Hepatocyte (in vitro differentiated cells): Measurements from ENCODE around the gene PYGO2.

Experiments
- EZH2 ChIP-seq: fragments of 200-600 bp; sonication (generic); IDR thresholded peaks from 2 replicates; pipeline ENCODE4 v1.6.1; 2016; ENCODE audit warnings: antibody characterized with exemption, mild to moderate bottlenecking, borderline replicate concordance
- EZH2phosphoT487 ChIP-seq: fragments of 200-600 bp; sonication (generic); IDR thresholded peaks from one replicate; pipeline ENCODE4 v1.6.1; 2018; ENCODE audit warnings: antibody characterized with exemption, mild to moderate bottlenecking, low read depth, moderate library complexity; ENCODE audit not compliant: unreplicated experiment, severe bottlenecking
- TF ChIP-seq, protein P1 (sequence below): fragments of 200-600 bp; sonication (generic); IDR thresholded peaks from 2 replicates; pipeline ENCODE4 v1.5.1; 2016; ENCODE audit warnings: antibody characterized with exemption, mild to moderate bottlenecking; ENCODE audit not compliant: poor library complexity

DNA sequence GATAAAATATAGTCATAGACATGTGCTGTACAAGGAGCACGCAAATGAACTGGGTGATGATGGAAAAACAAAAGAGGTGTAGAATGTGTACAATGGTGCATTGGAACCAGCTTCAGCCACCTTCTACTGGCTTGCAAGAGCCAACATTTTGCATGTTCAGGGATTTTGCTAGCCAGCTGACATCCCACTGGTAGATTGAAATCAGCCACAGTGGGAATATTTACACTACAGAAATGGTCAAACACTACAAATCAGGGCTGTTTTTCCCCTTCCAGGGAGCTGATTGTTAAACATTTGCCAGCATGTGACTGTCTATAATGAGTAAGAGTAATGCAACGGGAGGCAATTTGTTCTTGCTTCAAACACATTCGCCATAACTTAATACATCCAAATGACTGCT is 48.3 kb downstream of the PYGO2 start:
- TF ChIP-seq, protein P1, sequence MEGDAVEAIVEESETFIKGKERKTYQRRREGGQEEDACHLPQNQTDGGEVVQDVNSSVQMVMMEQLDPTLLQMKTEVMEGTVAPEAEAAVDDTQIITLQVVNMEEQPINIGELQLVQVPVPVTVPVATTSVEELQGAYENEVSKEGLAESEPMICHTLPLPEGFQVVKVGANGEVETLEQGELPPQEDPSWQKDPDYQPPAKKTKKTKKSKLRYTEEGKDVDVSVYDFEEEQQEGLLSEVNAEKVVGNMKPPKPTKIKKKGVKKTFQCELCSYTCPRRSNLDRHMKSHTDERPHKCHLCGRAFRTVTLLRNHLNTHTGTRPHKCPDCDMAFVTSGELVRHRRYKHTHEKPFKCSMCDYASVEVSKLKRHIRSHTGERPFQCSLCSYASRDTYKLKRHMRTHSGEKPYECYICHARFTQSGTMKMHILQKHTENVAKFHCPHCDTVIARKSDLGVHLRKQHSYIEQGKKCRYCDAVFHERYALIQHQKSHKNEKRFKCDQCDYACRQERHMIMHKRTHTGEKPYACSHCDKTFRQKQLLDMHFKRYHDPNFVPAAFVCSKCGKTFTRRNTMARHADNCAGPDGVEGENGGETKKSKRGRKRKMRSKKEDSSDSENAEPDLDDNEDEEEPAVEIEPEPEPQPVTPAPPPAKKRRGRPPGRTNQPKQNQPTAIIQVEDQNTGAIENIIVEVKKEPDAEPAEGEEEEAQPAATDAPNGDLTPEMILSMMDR = no peak
- no peak for TF ChIP-seq EZH2
- TF ChIP-seq EZH2phosphoT487 = no peak
